ENCODE data around the gene CDH15. TPM values are rescaled to one million over a fixed set of nuclear protein-coding genes. Genes with fewer than 3 reads are reported as not detected.

CDH15 gene
- total and polyA plus RNA-seq, 2 of the 13 experiments (the other 11 are each of a cell fraction or from before 2014, with no cell fraction given), result 0.74 to 2.2 TPM

DNA sequence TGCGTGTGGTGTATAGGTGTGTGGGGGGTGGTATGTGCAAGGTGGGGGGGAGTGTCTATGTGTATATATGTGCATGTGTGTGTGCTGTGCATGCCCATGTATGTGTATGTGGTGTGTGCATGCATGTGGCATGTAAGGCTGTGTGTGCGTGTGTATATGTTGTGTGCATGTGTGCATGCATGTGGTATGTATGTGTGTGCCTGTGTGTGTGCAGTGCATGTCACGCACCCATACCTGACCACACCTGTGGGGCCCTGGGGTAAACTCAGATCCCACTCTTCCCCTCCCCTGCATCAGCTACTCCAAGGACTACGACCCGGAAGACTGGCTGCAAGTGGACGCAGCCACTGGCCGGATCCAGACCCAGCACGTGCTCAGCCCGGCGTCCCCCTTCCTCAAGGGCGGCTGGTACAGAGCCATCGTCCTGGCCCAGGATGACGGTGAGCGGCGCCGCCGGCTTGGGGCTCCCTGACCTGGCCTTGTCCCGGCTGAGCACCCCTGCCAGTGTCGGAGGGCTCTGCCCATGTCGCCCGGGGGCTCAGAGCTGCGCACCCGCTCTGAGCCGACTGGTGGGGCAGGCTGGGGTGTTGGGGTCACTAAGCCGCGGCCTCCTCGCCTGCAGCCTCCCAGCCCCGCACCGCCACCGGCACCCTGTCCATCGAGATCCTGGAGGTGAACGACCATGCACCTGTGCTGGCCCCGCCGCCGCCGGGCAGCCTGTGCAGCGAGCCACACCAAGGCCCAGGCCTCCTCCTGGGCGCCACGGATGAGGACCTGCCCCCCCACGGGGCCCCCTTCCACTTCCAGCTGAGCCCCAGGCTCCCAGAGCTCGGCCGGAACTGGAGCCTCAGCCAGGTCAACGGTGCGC is 19.7 kb downstream of the CDH15 start (continued):
- TF ChIP-seq, protein P1, sequence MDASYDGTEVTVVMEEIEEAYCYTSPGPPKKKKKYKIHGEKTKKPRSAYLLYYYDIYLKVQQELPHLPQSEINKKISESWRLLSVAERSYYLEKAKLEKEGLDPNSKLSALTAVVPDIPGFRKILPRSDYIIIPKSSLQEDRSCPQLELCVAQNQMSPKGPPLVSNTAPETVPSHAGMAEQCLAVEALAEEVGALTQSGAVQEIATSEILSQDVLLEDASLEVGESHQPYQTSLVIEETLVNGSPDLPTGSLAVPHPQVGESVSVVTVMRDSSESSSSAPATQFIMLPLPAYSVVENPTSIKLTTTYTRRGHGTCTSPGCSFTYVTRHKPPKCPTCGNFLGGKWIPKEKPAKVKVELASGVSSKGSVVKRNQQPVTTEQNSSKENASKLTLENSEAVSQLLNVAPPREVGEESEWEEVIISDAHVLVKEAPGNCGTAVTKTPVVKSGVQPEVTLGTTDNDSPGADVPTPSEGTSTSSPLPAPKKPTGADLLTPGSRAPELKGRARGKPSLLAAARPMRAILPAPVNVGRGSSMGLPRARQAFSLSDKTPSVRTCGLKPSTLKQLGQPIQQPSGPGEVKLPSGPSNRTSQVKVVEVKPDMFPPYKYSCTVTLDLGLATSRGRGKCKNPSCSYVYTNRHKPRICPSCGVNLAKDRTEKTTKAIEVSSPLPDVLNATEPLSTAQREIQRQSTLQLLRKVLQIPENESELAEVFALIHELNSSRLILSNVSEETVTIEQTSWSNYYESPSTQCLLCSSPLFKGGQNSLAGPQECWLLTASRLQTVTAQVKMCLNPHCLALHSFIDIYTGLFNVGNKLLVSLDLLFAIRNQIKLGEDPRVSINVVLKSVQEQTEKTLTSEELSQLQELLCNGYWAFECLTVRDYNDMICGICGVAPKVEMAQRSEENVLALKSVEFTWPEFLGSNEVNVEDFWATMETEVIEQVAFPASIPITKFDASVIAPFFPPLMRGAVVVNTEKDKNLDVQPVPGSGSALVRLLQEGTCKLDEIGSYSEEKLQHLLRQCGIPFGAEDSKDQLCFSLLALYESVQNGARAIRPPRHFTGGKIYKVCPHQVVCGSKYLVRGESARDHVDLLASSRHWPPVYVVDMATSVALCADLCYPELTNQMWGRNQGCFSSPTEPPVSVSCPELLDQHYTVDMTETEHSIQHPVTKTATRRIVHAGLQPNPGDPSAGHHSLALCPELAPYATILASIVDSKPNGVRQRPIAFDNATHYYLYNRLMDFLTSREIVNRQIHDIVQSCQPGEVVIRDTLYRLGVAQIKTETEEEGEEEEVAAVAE (CRISPR knock-in tag; IDR thresholded peaks at IDR 0.05; ENCODE audit: borderline replicate concordance), result no peak
- 0 out of 2 replicates have a peak, but pooled peaks have one; percentile 15 for TF ChIP-seq MZF1 (CRISPR knock-in tag; IDR thresholded peaks at IDR 0.05; ENCODE audit: borderline replicate concordance)
- no peak for TF ChIP-seq ZNF724P (CRISPR knock-in tag; IDR thresholded peaks at IDR 0.05; ENCODE audit: borderline replicate concordance)
- no peak for TF ChIP-seq SMYD3 (CRISPR knock-in tag; IDR thresholded peaks at IDR 0.05)
- peak; percentile 78; the same call in 1 of the 2 replicates for TF ChIP-seq ZBTB38 (CRISPR knock-in tag; IDR thresholded peaks at IDR 0.05)
- TF ChIP-seq ASH2L (IDR thresholded peaks at IDR 0.05; ENCODE audit: insufficient read length, low read depth, low read length), result peak; percentile 10
- TF ChIP-seq REPIN1 (CRISPR knock-in tag; IDR thresholded peaks at IDR 0.05; ENCODE audit: borderline replicate concordance, low read depth), result no peak
- TF ChIP-seq, protein P2, sequence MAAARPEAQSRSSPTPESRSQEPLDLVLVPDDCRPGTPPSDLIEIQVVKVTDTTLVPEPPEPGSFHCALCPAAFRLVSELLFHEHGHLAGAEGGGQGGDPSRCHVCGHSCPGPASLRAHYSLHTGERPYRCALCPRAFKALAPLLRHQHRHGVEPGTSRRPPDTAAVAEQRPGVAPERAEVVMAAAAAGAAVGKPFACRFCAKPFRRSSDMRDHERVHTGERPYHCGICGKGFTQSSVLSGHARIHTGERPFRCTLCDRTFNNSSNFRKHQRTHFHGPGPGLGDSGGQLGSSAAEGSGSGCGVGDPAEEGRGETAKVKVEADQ (CRISPR knock-in tag; IDR thresholded peaks at IDR 0.05; ENCODE audit: borderline replicate concordance), result no peak; the same call in 1 of the 2 replicates
- no peak for TF ChIP-seq WIZ (CRISPR knock-in tag; IDR thresholded peaks at IDR 0.05)
- TF ChIP-seq RFX1 (IDR thresholded peaks at IDR 0.05), result no peak
- no peak for TF ChIP-seq AGO1 (IDR thresholded peaks at IDR 0.05; ENCODE audit: low read depth, low read length, poor library complexity, severe bottlenecking)
- no peak for TF ChIP-seq ZNF136 (CRISPR knock-in tag; IDR thresholded peaks at IDR 0.05; ENCODE audit: low read depth)
- TF ChIP-seq, protein P3, sequence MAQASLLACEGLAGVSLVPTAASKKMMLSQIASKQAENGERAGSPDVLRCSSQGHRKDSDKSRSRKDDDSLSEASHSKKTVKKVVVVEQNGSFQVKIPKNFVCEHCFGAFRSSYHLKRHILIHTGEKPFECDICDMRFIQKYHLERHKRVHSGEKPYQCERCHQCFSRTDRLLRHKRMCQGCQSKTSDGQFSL (CRISPR knock-in tag; IDR thresholded peaks at IDR 0.05), result peak; percentile 94
- TF ChIP-seq, protein P4, sequence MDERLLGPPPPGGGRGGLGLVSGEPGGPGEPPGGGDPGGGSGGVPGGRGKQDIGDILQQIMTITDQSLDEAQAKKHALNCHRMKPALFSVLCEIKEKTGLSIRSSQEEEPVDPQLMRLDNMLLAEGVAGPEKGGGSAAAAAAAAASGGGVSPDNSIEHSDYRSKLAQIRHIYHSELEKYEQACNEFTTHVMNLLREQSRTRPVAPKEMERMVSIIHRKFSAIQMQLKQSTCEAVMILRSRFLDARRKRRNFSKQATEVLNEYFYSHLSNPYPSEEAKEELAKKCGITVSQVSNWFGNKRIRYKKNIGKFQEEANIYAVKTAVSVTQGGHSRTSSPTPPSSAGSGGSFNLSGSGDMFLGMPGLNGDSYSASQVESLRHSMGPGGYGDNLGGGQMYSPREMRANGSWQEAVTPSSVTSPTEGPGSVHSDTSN (CRISPR knock-in tag; IDR thresholded peaks at IDR 0.05), result no peak
- no peak for TF ChIP-seq ZNF768 (CRISPR knock-in tag; IDR thresholded peaks at IDR 0.05)
- TF ChIP-seq ZNF350 (CRISPR knock-in tag; IDR thresholded peaks at IDR 0.05; ENCODE audit: borderline replicate concordance, low read depth), result peak; percentile 72; the same call in 1 of the 2 replicates
- TF ChIP-seq KMT2A (CRISPR knock-in tag; IDR thresholded peaks at IDR 0.05), result peak; percentile 65; the same call in 1 of the 2 replicates
- TF ChIP-seq, protein P5, sequence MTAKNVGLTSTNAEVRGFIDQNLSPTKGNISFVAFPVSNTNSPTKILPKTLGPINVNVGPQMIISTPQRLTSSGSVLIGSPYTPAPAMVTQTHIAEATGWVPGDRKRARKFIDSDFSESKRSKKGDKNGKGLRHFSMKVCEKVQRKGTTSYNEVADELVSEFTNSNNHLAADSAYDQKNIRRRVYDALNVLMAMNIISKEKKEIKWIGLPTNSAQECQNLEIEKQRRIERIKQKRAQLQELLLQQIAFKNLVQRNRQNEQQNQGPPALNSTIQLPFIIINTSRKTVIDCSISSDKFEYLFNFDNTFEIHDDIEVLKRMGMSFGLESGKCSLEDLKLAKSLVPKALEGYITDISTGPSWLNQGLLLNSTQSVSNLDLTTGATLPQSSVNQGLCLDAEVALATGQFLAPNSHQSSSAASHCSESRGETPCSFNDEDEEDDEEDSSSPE (CRISPR knock-in tag; IDR thresholded peaks at IDR 0.05), result peak; percentile 76
- TF ChIP-seq U2AF1 (optimal IDR thresholded peaks at IDR 0.05; ENCODE audit: low read depth, low read length), result peak; percentile 67
- TF ChIP-seq, protein P6, sequence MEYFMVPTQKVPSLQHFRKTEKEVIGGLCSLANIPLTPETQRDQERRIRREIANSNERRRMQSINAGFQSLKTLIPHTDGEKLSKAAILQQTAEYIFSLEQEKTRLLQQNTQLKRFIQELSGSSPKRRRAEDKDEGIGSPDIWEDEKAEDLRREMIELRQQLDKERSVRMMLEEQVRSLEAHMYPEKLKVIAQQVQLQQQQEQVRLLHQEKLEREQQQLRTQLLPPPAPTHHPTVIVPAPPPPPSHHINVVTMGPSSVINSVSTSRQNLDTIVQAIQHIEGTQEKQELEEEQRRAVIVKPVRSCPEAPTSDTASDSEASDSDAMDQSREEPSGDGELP (IDR thresholded peaks at IDR 0.05; ENCODE audit: borderline replicate concordance, low read depth), result peak; percentile 54; the same call in 1 of the 2 replicates
